ENCODE measurements around the gene LILRB5. TPM values are rescaled to one million over a fixed set of nuclear protein-coding genes. Genes with fewer than 3 reads are reported as not detected.
A peak's percentile ranks its signal among the peaks of the same experiment; 100 is the strongest.

Gene LILRB5
- total and polyA plus RNA-seq, 9 of the 15 experiments (the other 6 are each of a cell fraction or from before 2014, with no cell fraction given) = not detected

- TF ChIP-seq ESRRA (IDR thresholded peaks at IDR 0.05; ENCODE audit: borderline replicate concordance, low read depth) (no peak), IRF2 (CRISPR knock-in tag; IDR thresholded peaks at IDR 0.05) (no peak), CHD1 (IDR thresholded peaks at IDR 0.05; ENCODE audit: low read length) (peak; percentile 99), HEY1 (CRISPR knock-in tag; IDR thresholded peaks at IDR 0.05; ENCODE audit: borderline replicate concordance) (no peak), SAFB (IDR thresholded peaks at IDR 0.05; ENCODE audit: borderline replicate concordance, low read depth, low read length) (no peak), ZNF740 (CRISPR knock-in tag; IDR thresholded peaks at IDR 0.05) (no peak), ZNF740 (tag; IDR thresholded peaks at IDR 0.05) (no peak), ZNF408 (CRISPR knock-in tag; IDR thresholded peaks at IDR 0.05; ENCODE audit: low read depth) (no peak), TRIM25 (IDR thresholded peaks at IDR 0.05; ENCODE audit: borderline replicate concordance) (peak; percentile 81; the same call in 1 of the 2 replicates), CTCFL (IDR thresholded peaks at IDR 0.05; ENCODE audit: borderline replicate concordance, insufficient read depth, low read depth, low read length, poor library complexity, severe bottlenecking) (no peak), TFAP4 (CRISPR knock-in tag; IDR thresholded peaks at IDR 0.05; ENCODE audit: borderline replicate concordance) (no peak), ZFP30 (CRISPR knock-in tag; IDR thresholded peaks at IDR 0.05; ENCODE audit: borderline replicate concordance) (no peak), MXD1 (CRISPR knock-in tag; IDR thresholded peaks at IDR 0.05; ENCODE audit: borderline replicate concordance, poor library complexity, severe bottlenecking) (peak; percentile 38), ZNF140 (CRISPR knock-in tag; IDR thresholded peaks at IDR 0.05) (no peak), KLF1 (tag; IDR thresholded peaks at IDR 0.05) (no peak), COPS2 (conservative IDR thresholded peaks at IDR 0.05) (no peak), HLTF (IDR thresholded peaks at IDR 0.05) (0 out of 2 replicates have a peak, but pooled peaks have one; percentile 16)
These were observed 55.8 kb downstream of the LILRB5 start (continued) for GRCh38 chr19:54201172-54201701.
